ENCODE data around the gene JPH2.
A peak's percentile ranks its signal among the peaks of the same experiment; 100 is the strongest.

JPH2 gene

DNA sequence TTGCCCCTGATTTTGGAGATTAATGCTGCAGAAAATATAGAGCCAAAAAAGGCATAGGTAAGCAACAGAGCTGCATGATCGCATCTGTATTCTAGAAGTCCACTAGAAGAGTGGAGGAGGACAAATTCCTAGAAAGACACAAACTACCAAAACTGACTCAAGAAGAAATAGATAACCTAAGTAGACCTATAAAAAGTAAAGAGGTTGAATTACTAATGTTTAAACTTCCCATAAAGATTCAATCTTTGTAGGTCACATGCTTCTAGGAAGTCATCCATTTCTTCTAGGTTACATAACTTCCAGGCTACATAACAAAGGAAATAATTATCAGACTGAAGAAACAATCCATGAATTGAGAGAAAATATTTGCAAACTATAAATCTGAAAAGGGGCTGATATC is 84.4 kb downstream of the JPH2 start:
- DNase-seq (ENCODE audit: low read depth in 2 of 2): no peak

DNA sequence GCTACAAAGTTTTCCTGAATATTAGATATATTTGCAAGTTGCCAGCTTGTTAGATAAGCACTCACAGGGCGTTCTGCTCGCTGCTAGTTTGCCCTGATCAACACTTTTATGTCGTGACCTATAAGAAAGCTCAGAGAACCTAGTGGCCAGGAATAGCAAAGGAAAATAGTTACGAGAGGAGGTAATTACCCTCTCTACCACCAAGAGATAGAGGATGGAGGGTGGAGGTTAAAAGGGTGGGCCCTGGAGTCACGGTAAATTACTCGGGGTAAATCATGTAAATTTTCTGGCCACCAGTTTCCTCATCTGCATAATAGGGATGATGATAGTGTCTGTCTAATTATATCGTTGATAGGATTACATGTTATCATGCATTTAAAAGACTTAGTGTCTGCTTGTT is 87.2 kb downstream of the JPH2 start:
- no peak for DNase-seq (ENCODE audit: low read depth in 2 of 2)

DNA sequence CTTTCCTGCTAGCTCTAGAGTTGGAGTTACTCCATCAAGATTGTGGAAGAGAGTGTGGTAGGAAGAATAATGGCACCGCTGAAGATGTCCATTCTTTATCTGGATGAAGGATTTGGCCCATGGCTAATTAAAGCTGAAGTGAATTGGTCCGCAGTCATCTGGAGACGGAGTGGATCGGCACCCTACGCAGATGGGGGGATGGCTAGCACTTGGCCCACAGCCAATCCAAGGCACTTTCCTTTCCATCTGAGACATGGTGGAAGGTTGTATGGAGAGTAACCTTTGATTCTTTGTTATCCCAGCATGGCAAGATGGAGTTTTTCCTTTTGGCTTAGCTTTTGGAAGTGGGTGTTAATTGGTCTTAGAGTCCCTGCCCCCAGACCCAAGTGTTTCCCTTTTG is 88.3 kb downstream of the JPH2 start:
- DNase-seq (ENCODE audit: low read depth in 2 of 2): no peak

DNA sequence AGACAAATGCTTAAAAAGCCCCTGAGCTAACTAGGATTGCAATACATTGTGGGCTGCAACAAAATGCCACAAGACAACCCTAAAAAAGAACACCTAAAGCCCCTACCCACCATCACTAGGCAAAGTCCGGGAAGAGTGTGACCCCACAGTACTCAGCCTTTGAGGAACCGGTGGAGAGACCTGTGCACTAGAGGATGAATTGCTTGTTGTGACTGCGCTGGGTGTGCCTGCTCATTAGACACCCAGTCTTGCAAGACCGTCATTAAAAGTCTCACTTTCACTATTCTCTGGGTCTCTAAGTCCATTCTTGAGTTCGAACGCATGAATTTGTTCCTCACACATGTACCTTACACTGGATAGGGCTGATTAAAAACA is 88.7 kb downstream of the JPH2 start:
- no peak for DNase-seq (ENCODE audit: low read depth in 2 of 2)

DNA sequence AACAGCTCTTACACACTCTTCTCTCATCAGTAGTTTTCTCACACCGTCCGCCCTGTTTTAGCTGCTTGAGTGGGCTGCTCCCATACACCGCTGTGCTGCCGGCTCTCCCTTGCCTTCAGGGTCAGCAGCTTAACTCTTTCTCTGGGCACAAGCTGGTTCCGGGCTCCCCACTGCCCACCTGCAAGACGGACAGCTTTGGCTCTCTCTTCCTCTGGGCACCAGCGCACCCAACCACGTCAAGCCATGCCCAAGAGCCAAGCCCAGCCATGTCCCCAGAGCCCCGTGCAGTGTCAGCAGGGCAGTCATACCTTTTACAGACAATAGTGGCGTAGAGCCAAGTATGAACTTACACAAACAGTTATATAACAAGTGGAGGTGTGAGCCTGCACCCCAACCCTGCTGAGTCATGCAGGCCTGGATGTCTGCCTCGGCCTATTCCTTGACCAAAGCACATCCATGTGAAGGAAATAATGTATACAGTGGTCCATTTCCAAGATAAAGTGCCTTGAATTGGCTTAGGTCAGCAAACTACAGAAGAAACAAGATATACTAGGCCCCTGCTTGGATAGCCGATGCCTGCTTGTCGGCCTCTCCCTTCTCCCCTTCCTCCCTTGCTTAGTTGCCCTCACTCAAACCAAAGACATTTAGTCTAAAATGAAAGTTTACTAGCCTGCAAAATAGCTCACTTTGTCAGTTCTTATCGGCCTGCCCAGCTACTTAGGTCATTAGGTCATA is 89.3 kb downstream of the JPH2 start:
- DNase-seq (ENCODE audit: low read depth in 2 of 2): no peak

DNA sequence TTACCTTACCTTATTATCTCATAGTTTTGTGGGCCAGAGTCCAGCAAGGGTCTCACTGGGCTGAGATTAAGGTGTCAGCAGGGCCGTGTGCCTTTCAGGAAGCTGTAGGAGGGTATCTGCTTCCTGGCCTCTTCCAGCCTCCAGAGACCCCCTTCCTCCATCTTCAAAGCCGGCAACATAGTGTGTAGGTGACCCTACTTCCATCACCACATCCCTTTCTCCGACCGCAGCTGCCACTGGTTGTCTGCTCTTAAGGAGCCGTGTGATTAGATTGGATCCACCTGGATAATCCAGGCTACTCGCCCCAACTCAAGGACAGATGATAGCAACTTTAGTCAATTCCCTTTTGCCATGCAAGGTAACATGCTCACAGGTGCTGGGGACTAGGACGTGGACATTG is 91.2 kb downstream of the JPH2 start:
- DNase-seq (ENCODE audit: low read depth in 2 of 2): no peak

DNA sequence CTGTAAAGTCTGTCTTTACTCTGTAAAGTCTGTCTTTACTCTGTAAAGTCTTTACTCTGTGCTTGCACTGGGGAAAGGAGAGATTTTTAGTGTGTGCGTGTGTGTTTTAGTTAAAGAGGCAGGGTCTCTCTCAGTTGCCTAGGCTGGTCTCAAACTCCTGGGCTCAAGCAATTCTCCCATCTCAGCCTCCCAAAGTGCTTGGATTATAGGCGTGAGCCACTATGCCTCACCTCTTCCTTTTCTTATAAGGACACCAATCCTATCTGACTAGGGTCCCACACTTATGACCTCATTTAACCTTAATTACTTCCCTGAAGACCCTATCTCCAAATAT is 93.8 kb downstream of the JPH2 start:
- no peak for DNase-seq (ENCODE audit: low read depth in 2 of 2)

DNA sequence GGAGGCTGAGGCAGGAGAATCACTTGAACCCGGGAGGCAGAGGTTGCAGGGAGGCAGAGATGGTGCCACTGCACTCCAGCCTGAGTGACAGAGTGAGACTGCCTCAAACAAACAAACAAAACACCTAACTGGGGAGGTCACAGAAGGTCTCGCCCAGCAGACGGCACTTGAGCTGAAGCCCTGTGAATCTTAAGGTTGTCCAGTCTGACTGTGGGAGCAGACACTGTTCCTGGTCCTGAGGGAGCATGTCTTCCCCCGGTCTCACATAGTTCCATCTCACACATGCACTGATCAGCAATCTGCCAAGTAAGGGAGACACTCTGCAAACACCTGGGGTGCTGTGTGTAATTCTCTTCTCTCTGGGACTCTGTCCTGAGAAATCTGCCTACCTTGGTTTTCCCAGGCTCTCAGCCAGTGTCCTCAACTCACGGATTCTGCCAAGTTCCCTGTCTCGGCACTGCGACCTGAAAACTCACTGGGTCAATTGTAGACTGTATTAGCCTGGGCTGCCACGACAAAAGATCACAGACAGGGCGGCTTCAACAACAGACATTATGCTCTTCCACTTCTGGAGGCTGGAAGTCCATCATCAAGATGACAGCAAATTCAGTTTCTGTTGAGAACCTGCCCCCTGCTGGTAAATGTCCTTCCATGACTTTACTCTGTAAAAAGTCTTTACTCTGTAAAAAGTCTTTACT is 94.3 kb downstream of the JPH2 start:
- DNase-seq (ENCODE audit: low read depth in 2 of 2): no peak

DNA sequence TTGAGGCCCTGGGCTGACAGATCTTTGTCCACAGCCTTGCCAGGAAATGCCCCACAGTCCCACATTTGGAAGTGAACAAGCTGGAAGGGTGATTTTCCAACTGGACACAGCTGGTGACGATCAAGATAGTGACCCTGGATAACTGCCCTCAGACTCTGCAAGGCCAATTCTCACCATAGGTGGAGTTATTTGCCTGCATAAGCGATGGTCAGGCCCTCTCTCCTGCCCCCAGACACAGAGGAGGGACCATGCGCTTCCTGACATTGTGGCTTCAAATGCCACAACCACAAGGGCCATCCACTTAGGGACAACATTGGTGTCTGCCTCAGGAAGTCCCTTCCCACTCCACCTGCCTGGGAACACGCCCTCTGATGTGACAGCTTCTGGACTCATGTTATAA is 96.0 kb downstream of the JPH2 start:
- no peak for DNase-seq (ENCODE audit: low read depth in 2 of 2)

DNA sequence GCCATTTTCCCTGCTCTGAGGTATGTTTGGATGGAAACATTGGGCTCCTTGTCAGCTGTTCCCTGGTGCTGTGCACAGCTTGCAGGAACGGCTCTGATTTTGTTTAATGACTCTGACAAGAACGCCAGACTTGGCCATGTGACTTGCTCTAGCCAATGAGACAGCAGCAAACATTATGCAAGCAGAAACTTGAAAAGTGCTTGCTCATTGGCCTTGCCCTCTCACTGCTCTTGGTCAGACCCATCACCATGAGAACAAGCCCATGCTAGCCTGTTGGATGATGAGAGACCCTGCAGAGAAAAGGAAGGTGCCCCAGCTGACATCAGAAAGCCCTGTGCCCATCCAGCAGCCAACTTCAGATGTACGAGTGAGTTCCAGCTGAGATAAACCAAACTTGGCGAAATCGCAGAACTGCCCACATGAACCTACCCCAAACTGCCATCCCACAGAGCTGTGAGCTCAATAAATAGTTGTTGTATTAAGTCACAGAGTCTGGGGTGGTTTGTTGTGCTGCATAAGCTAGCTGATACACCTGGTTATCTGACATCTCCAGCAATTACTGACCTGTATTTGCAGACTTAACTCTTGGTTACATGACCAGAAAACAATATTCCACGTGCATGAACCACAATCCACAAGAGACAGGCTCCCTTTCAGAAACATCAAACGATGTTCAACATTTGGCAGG is 96.9 kb downstream of the JPH2 start:
- no peak for DNase-seq (ENCODE audit: low read depth in 2 of 2)

DNA sequence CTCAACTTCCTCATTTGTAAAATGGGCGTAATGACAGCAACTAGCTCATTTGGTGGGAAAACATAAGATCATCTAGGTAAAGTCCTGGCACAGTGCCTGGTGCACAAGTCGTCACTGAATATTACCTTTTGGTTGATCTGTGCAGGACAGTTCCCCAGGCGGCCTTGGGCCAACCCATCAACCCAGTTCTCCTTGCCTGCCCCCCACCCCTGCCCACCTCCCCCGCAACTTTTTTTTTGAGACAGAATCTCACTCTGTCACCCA is 99.2 kb downstream of the JPH2 start:
- no peak for DNase-seq (ENCODE audit: low read depth in 2 of 2)

DNA sequence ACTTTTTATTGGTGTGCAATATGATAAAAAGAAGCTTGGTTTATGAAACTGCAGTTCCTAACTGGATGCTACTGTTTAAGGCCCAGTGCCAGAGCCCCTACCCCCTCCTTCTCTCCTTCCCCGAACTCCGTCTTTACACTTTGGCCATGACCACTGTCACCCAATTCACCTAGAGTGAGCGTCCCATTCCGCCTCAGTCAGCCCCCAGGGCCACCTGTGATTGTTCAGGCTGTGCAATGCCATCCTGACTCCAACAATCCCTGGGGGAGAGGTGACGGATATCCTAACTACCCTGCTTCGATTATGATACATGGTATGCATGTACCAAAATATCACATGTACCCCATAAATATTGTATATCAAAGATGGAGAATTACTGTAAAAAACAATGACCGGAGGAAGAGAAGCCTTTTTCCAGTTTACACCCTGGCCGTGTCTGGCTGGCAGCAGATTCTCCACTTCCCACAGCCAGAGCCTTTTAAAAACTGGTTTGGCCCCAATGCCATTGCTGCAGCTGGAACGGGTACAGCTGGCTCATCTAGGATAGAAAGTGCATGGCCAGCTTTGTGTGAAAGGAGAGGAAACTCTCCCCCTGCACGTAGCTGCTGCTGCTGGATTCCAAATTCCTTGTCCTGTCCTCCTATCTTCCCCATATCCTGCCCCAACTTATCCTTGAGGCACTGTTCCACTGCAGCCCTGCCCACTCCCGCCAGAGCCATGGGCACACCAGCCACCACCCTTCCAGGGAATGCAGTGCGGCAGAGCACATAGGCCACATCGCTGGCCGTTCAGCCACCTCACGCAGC is 99.7 kb downstream of the JPH2 start:
- DNase-seq (ENCODE audit: low read depth in 2 of 2): no peak

DNA sequence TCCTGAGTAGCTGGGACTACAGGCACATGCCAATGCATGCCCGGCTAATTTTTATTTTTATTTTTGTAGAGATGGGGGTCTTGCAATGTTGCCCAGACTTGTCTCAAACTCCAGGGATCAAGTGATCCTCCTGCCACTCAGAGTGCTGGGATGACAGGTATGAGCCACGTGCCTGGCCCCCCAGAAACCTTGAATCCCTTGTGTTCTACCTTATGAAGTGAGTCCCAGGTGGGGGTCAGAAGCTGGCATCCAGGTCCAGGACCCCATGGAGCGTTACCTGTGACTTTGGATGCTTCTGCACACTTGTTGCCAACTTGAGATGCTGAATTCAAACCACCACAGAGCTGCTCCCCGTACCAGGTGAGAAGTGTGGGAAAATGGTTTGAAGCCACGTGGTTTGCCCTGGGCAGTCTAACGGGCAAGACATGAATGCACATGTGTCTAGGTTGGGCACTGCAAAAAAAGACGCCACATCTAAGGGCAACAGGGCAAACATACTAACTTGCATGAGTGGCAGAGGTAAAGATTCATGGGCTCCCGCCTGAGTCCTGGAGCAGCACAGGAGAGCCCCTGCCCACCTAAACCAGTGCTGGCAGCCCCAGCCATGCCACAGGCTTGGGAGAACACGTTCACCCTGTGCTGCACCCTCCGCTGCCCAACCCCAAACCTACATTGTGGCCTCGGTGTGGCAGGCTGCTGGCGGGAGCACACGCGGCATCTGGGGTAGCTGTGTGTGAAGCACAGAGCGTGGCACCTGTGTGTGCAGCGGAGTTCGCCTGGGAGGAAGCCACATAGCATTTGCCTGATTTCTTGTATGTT is 101.2 kb downstream of the JPH2 start:
- no peak for DNase-seq (ENCODE audit: low read depth in 2 of 2)

DNA sequence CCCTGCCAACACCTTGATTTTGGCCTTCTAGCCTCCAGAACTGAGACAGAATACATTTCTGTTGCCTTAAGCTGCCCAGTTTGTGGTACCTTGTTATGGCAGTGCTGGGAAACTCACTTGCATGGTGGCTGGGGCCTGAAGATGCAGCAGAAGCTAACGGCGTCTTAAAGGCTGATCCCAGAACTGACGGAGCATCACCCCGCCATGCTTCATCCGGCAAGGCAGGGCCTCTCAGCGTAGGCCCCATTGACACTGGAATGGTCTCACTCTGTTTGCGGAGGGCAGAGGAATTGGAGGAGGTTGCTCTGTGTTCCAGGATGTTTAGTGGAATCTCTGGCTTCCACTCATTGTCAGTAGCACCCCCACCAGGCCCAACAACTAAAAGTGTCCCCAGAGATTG is 102.1 kb downstream of the JPH2 start:
- DNase-seq (ENCODE audit: low read depth in 2 of 2): no peak

DNA sequence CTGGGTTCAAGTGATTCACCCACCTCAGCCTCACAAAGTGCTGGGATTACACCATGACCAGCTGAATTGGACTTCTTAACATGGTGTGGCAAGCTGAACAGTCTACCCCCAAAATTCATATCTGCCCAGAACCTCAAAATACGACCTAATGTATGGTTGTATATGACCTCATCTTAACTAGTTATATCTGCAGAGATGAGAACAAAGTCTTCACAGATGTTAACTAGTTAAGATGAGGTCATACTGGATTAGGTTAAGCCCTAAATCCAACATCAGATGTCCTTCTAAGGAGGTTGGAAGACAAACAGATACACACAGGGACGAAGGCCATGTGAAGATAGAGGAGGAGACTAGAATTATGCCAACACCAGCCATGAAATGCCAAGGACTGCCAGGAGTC is 102.5 kb downstream of the JPH2 start:
- DNase-seq (ENCODE audit: low read depth in 2 of 2): no peak

DNA sequence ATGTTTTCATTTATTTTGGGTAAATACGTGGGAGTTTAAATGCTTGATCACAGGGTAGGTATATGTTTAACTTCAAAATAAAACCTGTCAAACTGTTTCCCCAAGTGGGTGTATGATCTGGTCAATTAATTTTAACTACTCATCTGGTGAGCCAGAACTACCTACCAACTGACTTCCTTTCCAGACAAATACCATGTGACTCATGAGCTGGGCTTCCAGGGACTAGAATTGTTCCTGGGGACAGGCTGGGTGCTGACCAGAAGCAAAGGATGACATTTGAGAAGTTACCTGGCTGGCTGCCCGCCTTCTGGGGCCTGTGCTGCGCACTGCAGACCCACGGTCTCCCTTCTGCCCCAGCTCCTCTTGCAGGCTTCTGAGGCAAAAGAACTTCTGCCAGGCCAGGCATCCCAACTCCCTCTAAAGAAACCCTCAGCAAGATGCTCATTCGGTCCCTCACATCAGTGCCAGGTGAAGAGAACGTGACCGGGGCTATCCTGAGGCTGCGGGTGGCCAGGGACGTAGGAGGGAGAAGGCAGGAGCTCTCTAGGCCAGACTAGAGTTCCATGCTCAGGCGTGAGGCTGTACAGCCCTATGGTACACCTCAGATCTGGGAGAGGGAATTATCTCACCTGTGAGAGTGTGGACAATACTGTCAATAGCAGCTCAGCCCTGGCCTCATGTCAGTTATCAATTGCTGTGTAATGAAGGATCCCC is 103.6 kb downstream of the JPH2 start:
- DNase-seq (ENCODE audit: low read depth in 2 of 2): no peak

DNA sequence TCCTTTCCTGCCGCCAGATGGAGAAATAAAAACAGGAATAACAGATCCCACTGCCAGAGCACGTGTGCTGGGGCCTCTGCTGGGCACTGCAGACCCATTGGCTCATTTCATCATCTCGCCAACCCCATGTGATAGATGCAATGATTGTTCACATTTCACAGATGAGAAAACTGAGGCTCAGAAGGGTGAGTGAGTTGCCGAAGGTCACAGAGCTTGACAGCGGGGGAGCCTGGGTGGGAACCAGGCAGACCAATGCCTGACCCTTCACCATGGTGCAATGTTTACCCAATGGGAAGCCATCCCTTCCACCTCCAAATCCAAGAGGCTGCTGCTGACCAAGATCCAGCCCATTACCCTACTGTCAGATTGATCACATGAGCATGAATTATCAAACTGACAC is 105.1 kb downstream of the JPH2 start:
- no peak for DNase-seq (ENCODE audit: low read depth in 2 of 2)

DNA sequence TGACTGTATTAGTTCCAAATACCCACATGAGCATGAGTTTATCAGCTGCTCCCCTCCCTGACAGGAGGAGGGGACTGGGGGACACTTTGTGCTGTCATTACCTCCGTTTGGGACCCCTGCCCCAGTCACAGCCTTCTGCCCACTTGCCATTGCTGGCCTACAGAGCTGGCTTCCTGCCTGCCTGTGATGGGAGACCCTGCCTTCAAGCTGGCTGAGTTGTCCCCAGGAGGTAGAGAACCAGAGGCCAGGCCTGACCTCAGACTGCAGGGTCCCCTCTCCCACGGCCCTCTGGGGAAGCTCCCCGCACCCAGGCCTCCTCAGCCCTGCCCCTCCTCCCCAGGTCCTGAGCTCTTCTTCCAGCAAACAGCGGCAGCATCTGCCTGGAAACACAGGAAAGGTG is 105.5 kb downstream of the JPH2 start:
- DNase-seq (ENCODE audit: low read depth in 2 of 2): no peak

DNA sequence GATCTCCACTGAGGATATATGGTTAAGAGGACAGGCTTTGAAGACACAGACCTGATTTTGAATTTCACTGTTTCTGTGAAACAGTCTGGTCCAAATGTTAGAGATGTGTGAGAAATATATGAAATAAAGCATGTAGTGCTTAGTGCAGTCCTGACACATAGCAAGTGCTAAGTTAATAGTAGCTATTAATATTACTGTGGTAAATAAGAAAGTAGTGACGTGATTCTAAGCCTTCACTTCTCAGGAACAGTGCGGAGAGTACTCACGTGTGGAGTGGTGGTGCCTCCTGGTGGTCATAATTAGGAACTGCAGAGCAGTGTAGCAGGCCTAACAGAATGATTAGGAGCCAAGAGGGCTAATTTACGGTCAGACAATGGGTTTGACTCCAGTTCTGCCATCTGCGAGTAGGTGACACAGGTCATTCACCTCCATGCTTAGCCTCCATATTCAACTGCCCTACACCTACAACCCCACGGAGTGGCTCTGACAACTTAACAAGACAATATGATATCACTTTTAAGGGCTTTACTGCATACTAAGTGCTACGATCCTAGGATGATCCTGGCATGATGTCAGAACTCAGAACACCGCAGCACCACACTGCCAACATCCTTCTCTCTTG is 106.2 kb downstream of the JPH2 start:
- DNase-seq (ENCODE audit: low read depth in 2 of 2): peak; percentile 66 to 72

DNA sequence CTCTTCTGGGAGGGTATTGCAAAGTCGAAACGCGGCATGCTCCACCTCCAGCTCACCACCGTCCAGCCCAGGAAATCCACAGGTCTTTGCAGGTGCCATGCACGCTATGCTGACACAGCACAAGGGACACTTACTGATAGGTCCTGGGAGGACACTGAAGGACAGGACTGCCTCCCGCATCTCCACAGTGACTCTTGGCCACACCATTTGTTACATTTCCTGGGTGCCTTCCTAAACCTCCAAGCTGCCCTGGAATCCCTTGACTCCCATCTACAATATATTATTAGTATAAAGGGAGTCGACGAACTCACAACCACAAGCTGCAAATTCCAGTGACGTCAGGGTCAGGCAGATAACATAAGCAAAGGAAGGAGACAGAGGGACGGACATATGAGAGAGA is 106.9 kb downstream of the JPH2 start:
- DNase-seq (ENCODE audit: low read depth in 2 of 2): no peak

DNA sequence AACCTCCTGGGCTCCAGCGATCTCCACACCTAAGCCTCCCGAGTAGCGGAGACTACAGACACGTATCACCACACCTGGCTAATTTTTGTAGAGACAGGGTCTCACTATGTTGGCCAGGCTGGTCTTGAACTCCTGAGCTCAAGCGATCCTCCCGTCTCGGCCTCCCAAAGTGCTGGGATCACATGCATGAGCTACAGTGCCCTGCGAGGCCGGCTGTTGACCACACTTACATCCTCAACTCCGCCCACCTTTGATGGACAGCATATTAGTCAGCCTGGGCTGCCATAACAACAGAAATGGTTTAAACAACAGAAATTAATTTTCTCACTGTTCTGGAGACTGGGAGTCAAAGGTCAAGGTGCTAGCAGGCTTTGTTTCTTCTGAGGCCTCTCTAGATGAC is 107.7 kb downstream of the JPH2 start:
- DNase-seq (ENCODE audit: low read depth in 2 of 2): no peak
